Raji (cell line): ENCODE measurements around the gene GALNTL6.

Source experiments
- POLR2A ChIP-seq: IDR thresholded peaks from 2 replicates; pipeline ENCODE4 v1.6.1; 2011; ENCODE audit warnings: low read depth, low read length, control low read depth; ENCODE audit not compliant: insufficient read depth

GALNTL6 gene

DNA sequence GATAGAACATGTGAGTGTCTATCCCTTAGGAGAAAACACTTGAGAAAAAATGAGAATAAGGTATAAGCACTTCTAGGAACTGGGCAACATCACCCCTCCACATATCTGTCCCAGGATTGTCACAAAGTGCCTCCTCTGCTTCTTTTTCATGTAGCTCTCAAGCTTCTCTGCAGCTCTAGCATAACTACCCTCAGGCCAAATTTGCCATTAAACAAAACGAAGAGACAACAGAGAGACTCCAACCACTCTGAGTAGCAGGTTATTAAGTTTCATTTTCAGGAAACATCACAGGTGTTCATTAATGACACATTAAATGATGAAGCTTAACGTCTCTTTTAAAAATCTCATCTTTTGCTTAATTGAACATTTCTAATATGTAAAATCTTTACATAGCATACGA lies 580.0 kb downstream of the GALNTL6 start:
- TF ChIP-seq POLR2A = no peak

GRCh38 chr4:172404676-172405075 lies 591.5 kb downstream of the GALNTL6 start:
- TF ChIP-seq POLR2A = no peak

DNA sequence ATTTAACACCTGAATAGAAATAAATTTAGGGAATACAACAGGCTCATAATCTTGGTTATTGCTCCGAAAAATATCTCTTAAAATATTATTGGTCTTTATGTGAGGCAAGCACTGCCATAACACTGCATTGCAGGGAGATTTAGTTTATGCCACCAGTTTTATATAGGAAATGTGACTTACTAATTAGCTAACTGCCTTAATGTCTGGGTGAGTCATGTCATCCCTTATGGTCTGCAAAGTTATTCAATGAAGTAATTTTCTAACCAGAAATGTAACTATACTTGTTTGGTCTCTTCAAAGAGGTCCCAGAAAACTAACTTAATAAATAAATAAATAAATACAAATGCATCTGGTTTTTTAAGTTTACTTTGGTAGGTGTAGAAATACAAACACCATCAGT lies 597.2 kb downstream of the GALNTL6 start:
- no peak for TF ChIP-seq POLR2A

DNA sequence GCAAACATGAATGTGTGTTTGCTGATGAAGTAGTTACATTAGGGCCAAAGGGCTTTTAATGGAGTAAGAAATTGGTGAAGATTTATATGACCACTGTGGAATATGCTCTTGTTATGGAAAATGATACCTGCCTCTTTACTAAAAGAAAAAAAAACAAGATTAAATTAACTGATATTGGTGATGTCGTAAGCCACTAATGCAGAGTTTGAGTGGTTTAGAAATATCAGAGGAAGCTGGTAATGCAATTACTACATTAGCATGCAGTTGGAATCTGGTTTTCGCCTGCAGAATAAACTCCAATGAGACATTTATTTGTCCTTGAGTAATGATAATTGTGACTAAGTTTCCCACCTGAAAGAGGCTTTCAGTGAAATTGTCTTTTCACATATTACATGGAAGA lies 597.9 kb downstream of the GALNTL6 start:
- TF ChIP-seq POLR2A = no peak

GRCh38 chr4:172412851-172413580 lies 599.8 kb downstream of the GALNTL6 start:
- no peak for TF ChIP-seq POLR2A

- no peak for TF ChIP-seq POLR2A
These were observed 667.3 kb downstream of the GALNTL6 start for GRCh38 chr4:172480471-172480870.

GRCh38 chr4:172481802-172482508 lies 668.8 kb downstream of the GALNTL6 start:
- no peak for TF ChIP-seq POLR2A

GRCh38 chr4:172485007-172485406 lies 671.8 kb downstream of the GALNTL6 start:
- no peak for TF ChIP-seq POLR2A

DNA sequence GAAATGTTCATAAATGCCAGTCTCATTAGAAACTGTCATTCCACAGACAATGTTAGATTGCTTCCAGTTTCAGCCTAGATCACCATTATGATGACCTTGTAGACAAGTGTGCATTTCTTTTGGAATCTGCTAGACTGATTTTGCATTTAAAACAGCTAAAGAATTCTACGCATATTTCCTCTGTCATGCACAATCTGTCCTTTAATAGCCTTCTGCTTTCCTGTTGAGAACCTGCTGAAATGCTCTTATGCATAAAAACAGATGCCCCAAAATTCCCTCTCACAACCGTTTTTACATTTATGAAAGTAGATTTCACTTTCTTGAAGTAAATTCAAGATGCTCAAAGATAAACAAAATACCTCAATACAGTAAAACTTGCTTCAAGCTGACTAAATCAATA lies 673.3 kb downstream of the GALNTL6 start:
- TF ChIP-seq POLR2A = no peak

DNA sequence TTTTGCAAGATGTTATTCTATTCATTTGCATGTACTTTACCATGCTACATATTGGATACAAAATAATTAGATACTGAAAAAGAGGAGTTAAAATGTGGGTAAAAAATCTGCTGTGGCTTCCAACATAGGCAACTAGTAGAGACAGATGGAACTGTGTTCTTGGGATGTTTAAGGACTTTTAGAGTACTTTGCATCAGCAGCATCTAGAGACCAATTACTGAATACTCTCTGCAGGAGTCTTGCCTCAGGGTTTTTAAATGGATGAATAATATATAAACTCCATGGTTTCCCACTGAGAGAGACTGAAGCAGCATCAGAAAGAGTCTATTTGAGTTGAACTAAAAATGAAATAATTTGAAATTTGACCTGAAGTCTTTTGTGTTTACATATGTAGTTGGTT lies 676.7 kb downstream of the GALNTL6 start:
- TF ChIP-seq POLR2A = no peak

GRCh38 chr4:172495769-172496168 lies 682.6 kb downstream of the GALNTL6 start:
- no peak for TF ChIP-seq POLR2A

- no peak for TF ChIP-seq POLR2A
These were observed 684.1 kb downstream of the GALNTL6 start for GRCh38 chr4:172497321-172497720.

GRCh38 chr4:172514011-172514410 lies 700.8 kb downstream of the GALNTL6 start:
- no peak for TF ChIP-seq POLR2A

GRCh38 chr4:172514801-172515200 lies 701.6 kb downstream of the GALNTL6 start:
- TF ChIP-seq POLR2A = no peak

- TF ChIP-seq POLR2A = no peak
These were observed 702.2 kb downstream of the GALNTL6 start for GRCh38 chr4:172515266-172515879.

GRCh38 chr4:172517391-172517790 lies 704.2 kb downstream of the GALNTL6 start:
- no peak for TF ChIP-seq POLR2A
